Fibroblast of the aortic adventitia (primary cell): Measurements from ENCODE around the gene SMTNL2. TPM values are rescaled to one million over a fixed set of nuclear protein-coding genes. Genes with fewer than 3 reads are reported as not detected.

Experiments used
- DNase-seq: peaks from one replicate; pipeline ENCODE4 v3.0.0-alpha.2; 2010; ENCODE audit warnings: low read depth
- H3K4me3 ChIP-seq: 2 replicates; pipeline ENCODE4 v1.5.1; 2011; ENCODE audit warnings: low read depth, mild to moderate bottlenecking, control low read depth, low read length, moderate library complexity
- CTCF ChIP-seq: IDR thresholded peaks from 2 replicates; pipeline ENCODE4 v1.5.1; 2011; ENCODE audit warnings: mild to moderate bottlenecking, low read length, control low read depth, inconsistent platforms; ENCODE audit not compliant: insufficient read depth
- total RNA-seq: library from RNA; depleted of rRNA; stranded (reverse); fragments of >200 nt; gene quantifications from 2 replicates; pipeline ENCODE4 v1.2.3, GENCODE V29; 2012; ENCODE audit warnings: low replicate concordance

Gene SMTNL2
- total RNA-seq, 1 donor: not detected

- no peak for DNase-seq
- H3K4me3 ChIP-seq: no peak overlapping the region
These were observed 38.9 kb upstream of the SMTNL2 start for GRCh38 chr17:4545217-4545951.

GRCh38 chr17:4547118-4547906 is 37.0 kb upstream of the SMTNL2 start:
- H3K4me3 ChIP-seq: no peak overlapping the region
- DNase-seq: no peak
- TF ChIP-seq CTCF: no peak

More at GRCh38 chr17:4545217-4545951, 38.9 kb upstream of the SMTNL2 start:
- TF ChIP-seq CTCF: no peak

GRCh38 chr17:4548061-4548461 is 36.3 kb upstream of the SMTNL2 start:
- no peak overlapping the region for H3K4me3 ChIP-seq
- no peak for DNase-seq
- TF ChIP-seq CTCF: no peak

- TF ChIP-seq CTCF: no peak
- H3K4me3 ChIP-seq: no peak overlapping the region
- DNase-seq: no peak
These were observed 35.4 kb upstream of the SMTNL2 start for GRCh38 chr17:4548721-4549531.

GRCh38 chr17:4549781-4550533 is 34.4 kb upstream of the SMTNL2 start:
- TF ChIP-seq CTCF: no peak
- no peak overlapping the region for H3K4me3 ChIP-seq
- DNase-seq: no peak

GRCh38 chr17:4550534-4551039 is 33.7 kb upstream of the SMTNL2 start:
- TF ChIP-seq CTCF: no peak
- no peak overlapping the region for H3K4me3 ChIP-seq
- no peak for DNase-seq
